Right ventricle myocardium superior (tissue), 1 donor: ENCODE data around the gene GLB1L2. TPM values are rescaled to one million over a fixed set of nuclear protein-coding genes. Genes with fewer than 3 reads are reported as not detected.
A peak's percentile ranks its signal among the peaks of the same experiment; 100 is the strongest.
"Not testable (repeated sequence)": the region's sequence is repeated elsewhere in the genome, so short reads cannot be mapped to it uniquely, and the experiment has no call there.

Experiments
- ATAC-seq: fragments of 200-7000 bp; cut with Tn5 transposase; one replicate; pipeline ENCODE4 v1.9.1; 2020; ENCODE audit warnings: mild to moderate bottlenecking; ENCODE audit not compliant: poor library complexity
- DNase-seq: peaks from one replicate; pipeline ENCODE4 v3.0.0-alpha.2; 2020
- intact Hi-C: fragments of 100-400 bp; cut with DNase I; formaldehyde crosslinking; loops from one replicate; pipeline ENCODE4 v1.11.2; 2022
- long read RNA-seq: library from polyadenylated mRNA; unstranded; transcript quantifications from one replicate; pipeline ENCODE4 v2.0.0, GENCODE V29; 2021
- total RNA-seq: library from RNA; stranded (reverse); fragmentation: NEBNext Ultra II Directional; extraction: Animal tissue kit (Norgen Biotek cat#: 25700); gene quantifications from one replicate; pipeline ENCODE4 v1.2.1, GENCODE V29; 2021
- donor health status: DM: no; HTN: yes; CAD: no; lungs with severe emphysema.

The GLB1L2 gene
- total RNA-seq, result 0.30 TPM
- long read RNA-seq, result 0 reads

GRCh38 chr11:134331354-134332188 lies at the start of gene GLB1L2:
Gene GLB1L2 (plus strand): TSS chr11:134331988. CDS start chr11:134332062, 74 bp downstream.
- intact Hi-C loops, result no loop called here
- ATAC-seq, result peak; percentile 96
- peak; percentile 81 for DNase-seq

GRCh38 chr11:134282121-134283045 lies 49.4 kb upstream of the GLB1L2 start:
- ATAC-seq (peak; percentile 88), DNase-seq (peak; percentile 50)
- intact Hi-C loops, result no loop called here

- ATAC-seq, result no peak
- DNase-seq, result no peak
- intact Hi-C loops, result no loop called here
Measured at GRCh38 chr11:134283461-134284230, 48.1 kb upstream of the GLB1L2 start.

- DNase-seq, ATAC-seq, intact Hi-C loops: not testable (repeated sequence)
Measured at GRCh38 chr11:134284349-134284748, 47.4 kb upstream of the GLB1L2 start.

- DNase-seq, result no peak
- intact Hi-C loops, result no loop called here
Measured at GRCh38 chr11:134287561-134287960, 44.2 kb upstream of the GLB1L2 start.

GRCh38 chr11:134288486-134288885 lies 43.3 kb upstream of the GLB1L2 start:
- DNase-seq, result no peak
- no peak for ATAC-seq
- intact Hi-C loops, result no loop called here

More at GRCh38 chr11:134287561-134287960, 44.2 kb upstream of the GLB1L2 start:
- no peak for ATAC-seq

- DNase-seq (no peak), ATAC-seq (no peak)
- intact Hi-C loops, result no loop called here
Measured at GRCh38 chr11:134289167-134289566, 42.6 kb upstream of the GLB1L2 start.

GRCh38 chr11:134289789-134290188 lies 42.0 kb upstream of the GLB1L2 start:
- ATAC-seq (peak; percentile 45), DNase-seq (peak; percentile 57)
- intact Hi-C loops, result no loop called here

GRCh38 chr11:134290646-134291045 lies 41.1 kb upstream of the GLB1L2 start:
- intact Hi-C loops, result no loop called here
- ATAC-seq (no peak), DNase-seq (no peak)

GRCh38 chr11:134291196-134291595 lies 40.6 kb upstream of the GLB1L2 start:
- DNase-seq (no peak), ATAC-seq (no peak)
- intact Hi-C loops, result no loop called here

GRCh38 chr11:134292661-134293060 lies 39.1 kb upstream of the GLB1L2 start:
- intact Hi-C loops, result no loop called here
- DNase-seq, result no peak
- no peak for ATAC-seq

- DNase-seq (no peak), ATAC-seq (no peak)
- intact Hi-C loops, result no loop called here
Measured at GRCh38 chr11:134293119-134294113, 38.4 kb upstream of the GLB1L2 start.

GRCh38 chr11:134294664-134295063 lies 37.1 kb upstream of the GLB1L2 start:
- intact Hi-C loops, result no loop called here
- ATAC-seq (no peak), DNase-seq (no peak)

GRCh38 chr11:134312223-134312622 lies 19.6 kb upstream of the GLB1L2 start:
- ATAC-seq (no peak), DNase-seq (no peak)
- intact Hi-C loops, result no loop called here

GRCh38 chr11:134312807-134313206 lies 19.0 kb upstream of the GLB1L2 start:
- intact Hi-C loops, result no loop called here
- ATAC-seq (no peak), DNase-seq (no peak)

GRCh38 chr11:134313379-134313778 lies 18.4 kb upstream of the GLB1L2 start:
- no peak for DNase-seq
- ATAC-seq, result no peak
- intact Hi-C loops, result no loop called here

GRCh38 chr11:134313821-134314607 lies 17.8 kb upstream of the GLB1L2 start:
- peak; percentile 38 for ATAC-seq
- intact Hi-C loops, result no loop called here
- no peak for DNase-seq
